ENCODE measurements around the gene KRTAP21-2. TPM values are rescaled to one million over a fixed set of nuclear protein-coding genes. Genes with fewer than 3 reads are reported as not detected.
"Not testable (repeated sequence)": the region's sequence is repeated elsewhere in the genome, so short reads cannot be mapped to it uniquely, and the experiment has no call there.

The KRTAP21-2 gene
- total RNA-seq, result not detected
- polyA plus RNA-seq, result not detected
- long read RNA-seq, donor 1, result 0 reads
- long read RNA-seq, donor 2, result 0 reads
- long read RNA-seq, donor 3, result 0 reads
- long read RNA-seq, donor 4, result 0 reads
- long read RNA-seq, donor 5, result 0 reads
- long read RNA-seq, donor 6, result 0 reads
- long read RNA-seq, donor 7, result 0 reads
- long read RNA-seq, donor 8, result 0 reads
- long read RNA-seq, donor 9, result 0 reads
- long read RNA-seq, donor 10, result 0 reads

- no peak for DNase-seq (ENCODE audit: low read depth in 6 of 9, low spot score in 9 of 9)
- Histone ChIP-seq H3K27ac (ENCODE audit: low read depth in 1 of 2, low read length in 1 of 2) (no peak within 1 kb of the TSS), H3K36me3 (ENCODE audit: control insufficient read depth in 2 of 2, insufficient read depth in 2 of 2, low read length in 1 of 2) (no peaks in the 10 kb centered on the region)
Measured at GRCh38 chr21:30747159-30747558, at the start of gene KRTAP21-2. TSS of gene KRTAP21-2 (minus strand) at chr21:30747259. CDS start at chr21:30747202, 57 bp downstream.

GRCh38 chr21:30793581-30794314 lies 46.7 kb upstream of the KRTAP21-2 start:
- H3K27ac ChIP-seq (ENCODE audit: low read depth in 1 of 2, low read length in 1 of 2), result no peak overlapping the region
- 61% methylated on average over 2 of the region's 2 CpGs for WGBS
- no peaks in the 10 kb centered on the region for H3K27me3 ChIP-seq (ENCODE audit: control insufficient read depth in 2 of 2, insufficient read depth in 1 of 2, low read length in 1 of 2)
- H3K9me3 ChIP-seq (ENCODE audit: control insufficient read depth in 2 of 2, insufficient read depth in 1 of 2, low read length in 1 of 2), result no peaks in the 10 kb centered on the region
- H3K4me3 ChIP-seq (ENCODE audit: low read length in 2 of 2), result no peak overlapping the region
- DNase-seq (ENCODE audit: low read depth in 6 of 9, low spot score in 9 of 9), result no peak
- H3K4me1 ChIP-seq (ENCODE audit: control insufficient read depth in 2 of 2, insufficient read depth in 2 of 2, low read length in 2 of 2), result no peaks in the 10 kb centered on the region
- H3K36me3 ChIP-seq (ENCODE audit: control insufficient read depth in 2 of 2, insufficient read depth in 2 of 2, low read length in 1 of 2), result no peaks in the 10 kb centered on the region

More at GRCh38 chr21:30747159-30747558, at the start of gene KRTAP21-2:
- H3K4me1 ChIP-seq (ENCODE audit: control insufficient read depth in 2 of 2, insufficient read depth in 2 of 2, low read length in 2 of 2), result no peaks in the 10 kb centered on the region
- H3K4me3 ChIP-seq (ENCODE audit: low read length in 2 of 2), result no peak within 1 kb of the TSS
- no peaks in the 10 kb centered on the region for H3K9me3 ChIP-seq (ENCODE audit: control insufficient read depth in 2 of 2, insufficient read depth in 1 of 2, low read length in 1 of 2)
- H3K27me3 ChIP-seq (ENCODE audit: control insufficient read depth in 2 of 2, insufficient read depth in 1 of 2, low read length in 1 of 2), result no peaks in the 10 kb centered on the region

- Histone ChIP-seq H3K4me3 (ENCODE audit: low read length in 2 of 2) (no peak overlapping the region), H3K27me3 (ENCODE audit: control insufficient read depth in 2 of 2, insufficient read depth in 1 of 2, low read length in 1 of 2) (no peaks in the 10 kb centered on the region), H3K4me1 (ENCODE audit: control insufficient read depth in 2 of 2, insufficient read depth in 2 of 2, low read length in 2 of 2) (no peaks in the 10 kb centered on the region), H3K9me3 (ENCODE audit: control insufficient read depth in 2 of 2, insufficient read depth in 1 of 2, low read length in 1 of 2) (no peaks in the 10 kb centered on the region), H3K27ac (ENCODE audit: low read depth in 1 of 2, low read length in 1 of 2) (no peak overlapping the region), H3K36me3 (ENCODE audit: control insufficient read depth in 2 of 2, insufficient read depth in 2 of 2, low read length in 1 of 2) (no peaks in the 10 kb centered on the region)
- no peak for DNase-seq (ENCODE audit: low read depth in 6 of 9, low spot score in 9 of 9)
- 96% methylated on average over 1 of the region's 1 CpG for WGBS
Measured at GRCh38 chr21:30779249-30779648, 32.2 kb upstream of the KRTAP21-2 start.

GRCh38 chr21:30769724-30770431 lies 22.8 kb upstream of the KRTAP21-2 start:
- no peaks in the 10 kb centered on the region for H3K4me1 ChIP-seq (ENCODE audit: control insufficient read depth in 2 of 2, insufficient read depth in 2 of 2, low read length in 2 of 2)
- H3K27ac ChIP-seq (ENCODE audit: low read depth in 1 of 2, low read length in 1 of 2), result no peak overlapping the region
- WGBS, result 98% methylated on average over 4 of the region's 4 CpGs
- no peaks in the 10 kb centered on the region for H3K9me3 ChIP-seq (ENCODE audit: control insufficient read depth in 2 of 2, insufficient read depth in 1 of 2, low read length in 1 of 2)
- no peak for DNase-seq (ENCODE audit: low read depth in 6 of 9, low spot score in 9 of 9)
- H3K27me3 ChIP-seq (ENCODE audit: control insufficient read depth in 2 of 2, insufficient read depth in 1 of 2, low read length in 1 of 2), result no peaks in the 10 kb centered on the region
- no peak overlapping the region for H3K4me3 ChIP-seq (ENCODE audit: low read length in 2 of 2)
- H3K36me3 ChIP-seq (ENCODE audit: control insufficient read depth in 2 of 2, insufficient read depth in 2 of 2, low read length in 1 of 2), result no peaks in the 10 kb centered on the region

GRCh38 chr21:30760776-30761175 lies 13.7 kb upstream of the KRTAP21-2 start:
- no peak for DNase-seq (ENCODE audit: low read depth in 6 of 9, low spot score in 9 of 9)
- 92% methylated on average over 2 of the region's 2 CpGs for WGBS
- H3K36me3 ChIP-seq (ENCODE audit: control insufficient read depth in 2 of 2, insufficient read depth in 2 of 2, low read length in 1 of 2), result no peaks in the 10 kb centered on the region

GRCh38 chr21:30758306-30758705 lies 11.2 kb upstream of the KRTAP21-2 start:
- Histone ChIP-seq H3K27ac (ENCODE audit: low read depth in 1 of 2, low read length in 1 of 2) (no peak overlapping the region), H3K9me3 (ENCODE audit: control insufficient read depth in 2 of 2, insufficient read depth in 1 of 2, low read length in 1 of 2) (no peaks in the 10 kb centered on the region), H3K36me3 (ENCODE audit: control insufficient read depth in 2 of 2, insufficient read depth in 2 of 2, low read length in 1 of 2) (no peaks in the 10 kb centered on the region), H3K27me3 (ENCODE audit: control insufficient read depth in 2 of 2, insufficient read depth in 1 of 2, low read length in 1 of 2) (no peaks in the 10 kb centered on the region), H3K4me1 (ENCODE audit: control insufficient read depth in 2 of 2, insufficient read depth in 2 of 2, low read length in 2 of 2) (no peaks in the 10 kb centered on the region), H3K4me3 (ENCODE audit: low read length in 2 of 2) (no peak overlapping the region)
- no peak for DNase-seq (ENCODE audit: low read depth in 6 of 9, low spot score in 9 of 9)
- WGBS, result 85% methylated on average over 2 of the region's 2 CpGs

More at GRCh38 chr21:30760776-30761175, 13.7 kb upstream of the KRTAP21-2 start:
- Histone ChIP-seq H3K4me1 (ENCODE audit: control insufficient read depth in 2 of 2, insufficient read depth in 2 of 2, low read length in 2 of 2) (no peaks in the 10 kb centered on the region), H3K27ac (ENCODE audit: low read depth in 1 of 2, low read length in 1 of 2) (no peak overlapping the region), H3K9me3 (ENCODE audit: control insufficient read depth in 2 of 2, insufficient read depth in 1 of 2, low read length in 1 of 2) (no peaks in the 10 kb centered on the region), H3K4me3 (ENCODE audit: low read length in 2 of 2) (no peak overlapping the region), H3K27me3 (ENCODE audit: control insufficient read depth in 2 of 2, insufficient read depth in 1 of 2, low read length in 1 of 2) (no peaks in the 10 kb centered on the region)

GRCh38 chr21:30755328-30755727 lies 8.3 kb upstream of the KRTAP21-2 start, which contains the start of gene KRTAP21-1:
TSS of gene KRTAP21-1 (minus strand) at chr21:30755428. CDS start at chr21:30755378, 50 bp downstream.
- not testable (repeated sequence) for H3K36me3 ChIP-seq (ENCODE audit: control insufficient read depth in 2 of 2, insufficient read depth in 2 of 2, low read length in 1 of 2); H3K4me1 ChIP-seq (ENCODE audit: control insufficient read depth in 2 of 2, insufficient read depth in 2 of 2, low read length in 2 of 2); H3K27ac ChIP-seq (ENCODE audit: low read depth in 1 of 2, low read length in 1 of 2); H3K27me3 ChIP-seq (ENCODE audit: control insufficient read depth in 2 of 2, insufficient read depth in 1 of 2, low read length in 1 of 2); H3K4me3 ChIP-seq (ENCODE audit: low read length in 2 of 2); DNase-seq (ENCODE audit: low read depth in 6 of 9, low spot score in 9 of 9); H3K9me3 ChIP-seq (ENCODE audit: control insufficient read depth in 2 of 2, insufficient read depth in 1 of 2, low read length in 1 of 2)
- WGBS, result 95% methylated on average over 2 of the region's 2 CpGs

GRCh38 chr21:30740462-30740861 lies 6.6 kb downstream of the KRTAP21-2 start:
- no peak for DNase-seq (ENCODE audit: low read depth in 6 of 9, low spot score in 9 of 9)
- no peak overlapping the region for H3K4me3 ChIP-seq (ENCODE audit: low read length in 2 of 2)
- no peaks in the 10 kb centered on the region for H3K27me3 ChIP-seq (ENCODE audit: control insufficient read depth in 2 of 2, insufficient read depth in 1 of 2, low read length in 1 of 2)
- H3K9me3 ChIP-seq (ENCODE audit: control insufficient read depth in 2 of 2, insufficient read depth in 1 of 2, low read length in 1 of 2), result peaks cover 0 to 6% of the 10 kb centered on the region in 2 donors
- no peaks in the 10 kb centered on the region for H3K4me1 ChIP-seq (ENCODE audit: control insufficient read depth in 2 of 2, insufficient read depth in 2 of 2, low read length in 2 of 2)
- WGBS, result 97% methylated on average over 2 of the region's 2 CpGs
- no peak overlapping the region for H3K27ac ChIP-seq (ENCODE audit: low read depth in 1 of 2, low read length in 1 of 2)
- no peaks in the 10 kb centered on the region for H3K36me3 ChIP-seq (ENCODE audit: control insufficient read depth in 2 of 2, insufficient read depth in 2 of 2, low read length in 1 of 2)

GRCh38 chr21:30733026-30733425 lies 14.0 kb downstream of the KRTAP21-2 start:
- no peak for DNase-seq (ENCODE audit: low read depth in 6 of 9, low spot score in 9 of 9)
- WGBS, result 92% methylated on average over 1 of the region's 1 CpG
- Histone ChIP-seq H3K27ac (ENCODE audit: low read depth in 1 of 2, low read length in 1 of 2) (no peak overlapping the region), H3K27me3 (ENCODE audit: control insufficient read depth in 2 of 2, insufficient read depth in 1 of 2, low read length in 1 of 2) (no peaks in the 10 kb centered on the region), H3K9me3 (ENCODE audit: control insufficient read depth in 2 of 2, insufficient read depth in 1 of 2, low read length in 1 of 2) (no peaks in the 10 kb centered on the region), H3K36me3 (ENCODE audit: control insufficient read depth in 2 of 2, insufficient read depth in 2 of 2, low read length in 1 of 2) (no peaks in the 10 kb centered on the region), H3K4me3 (ENCODE audit: low read length in 2 of 2) (no peak overlapping the region), H3K4me1 (ENCODE audit: control insufficient read depth in 2 of 2, insufficient read depth in 2 of 2, low read length in 2 of 2) (no peaks in the 10 kb centered on the region)

Data from thymus (tissue), 14 donors.